Dedifferentiated amniotic fluid mesenchymal stem cell (primary cell): ENCODE data around the gene PSORS1C1.
"Not testable (repeated sequence)": the region's sequence is repeated elsewhere in the genome, so short reads cannot be mapped to it uniquely, and the experiment has no call there.

Source experiments
- DNase-seq: peaks from one replicate; pipeline ENCODE4 v3.0.0-alpha.2; 2016; ENCODE audit errors: extremely low spot score

The PSORS1C1 gene

DNA sequence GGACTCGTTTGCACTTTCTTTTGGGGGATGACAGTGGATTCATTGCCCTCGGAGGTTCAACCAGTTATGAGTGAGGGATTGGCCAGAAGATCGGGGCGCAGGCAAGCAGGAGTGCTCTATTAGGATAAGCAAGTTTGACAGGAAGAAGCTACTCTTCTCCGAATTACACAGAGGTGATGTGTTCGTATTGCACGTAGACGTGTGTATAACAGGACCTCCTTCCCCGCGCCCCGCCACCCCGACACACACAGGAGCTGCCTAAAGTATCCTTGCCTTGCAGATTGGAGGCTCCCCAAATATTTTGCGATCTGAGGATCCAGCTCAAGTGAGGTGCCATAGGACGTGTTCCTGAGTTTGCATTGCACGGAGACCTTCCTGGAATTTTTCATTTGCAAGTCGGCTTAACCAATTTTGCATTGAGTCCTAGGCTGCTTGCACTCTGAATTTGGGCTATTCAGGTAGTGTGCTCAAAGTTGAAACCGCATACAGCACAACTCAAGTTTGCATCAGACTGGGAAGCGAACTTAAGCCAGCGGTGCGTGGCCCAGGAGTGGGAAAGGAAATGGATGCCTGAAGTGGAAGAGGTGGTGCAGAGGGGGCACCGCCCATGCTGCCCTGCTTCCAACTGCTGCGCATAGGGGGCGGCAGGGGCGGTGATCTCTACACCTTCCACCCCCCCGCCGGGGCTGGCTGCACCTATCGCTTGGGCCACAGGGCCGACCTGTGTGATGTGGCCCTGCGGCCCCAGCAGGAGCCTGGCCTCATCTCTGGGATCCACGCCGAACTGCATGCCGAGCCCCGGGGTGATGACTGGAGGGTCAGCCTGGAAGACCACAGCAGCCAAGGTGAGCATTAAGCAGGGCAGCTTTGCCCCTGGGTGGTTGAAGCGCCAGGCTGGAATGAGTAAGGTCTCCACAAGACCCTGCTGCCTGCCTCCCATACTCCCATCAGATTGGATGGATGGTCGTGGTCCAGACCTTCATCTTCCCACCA lies 44.6 kb downstream of the PSORS1C1 start:
- DNase-seq, result no peak

DNA sequence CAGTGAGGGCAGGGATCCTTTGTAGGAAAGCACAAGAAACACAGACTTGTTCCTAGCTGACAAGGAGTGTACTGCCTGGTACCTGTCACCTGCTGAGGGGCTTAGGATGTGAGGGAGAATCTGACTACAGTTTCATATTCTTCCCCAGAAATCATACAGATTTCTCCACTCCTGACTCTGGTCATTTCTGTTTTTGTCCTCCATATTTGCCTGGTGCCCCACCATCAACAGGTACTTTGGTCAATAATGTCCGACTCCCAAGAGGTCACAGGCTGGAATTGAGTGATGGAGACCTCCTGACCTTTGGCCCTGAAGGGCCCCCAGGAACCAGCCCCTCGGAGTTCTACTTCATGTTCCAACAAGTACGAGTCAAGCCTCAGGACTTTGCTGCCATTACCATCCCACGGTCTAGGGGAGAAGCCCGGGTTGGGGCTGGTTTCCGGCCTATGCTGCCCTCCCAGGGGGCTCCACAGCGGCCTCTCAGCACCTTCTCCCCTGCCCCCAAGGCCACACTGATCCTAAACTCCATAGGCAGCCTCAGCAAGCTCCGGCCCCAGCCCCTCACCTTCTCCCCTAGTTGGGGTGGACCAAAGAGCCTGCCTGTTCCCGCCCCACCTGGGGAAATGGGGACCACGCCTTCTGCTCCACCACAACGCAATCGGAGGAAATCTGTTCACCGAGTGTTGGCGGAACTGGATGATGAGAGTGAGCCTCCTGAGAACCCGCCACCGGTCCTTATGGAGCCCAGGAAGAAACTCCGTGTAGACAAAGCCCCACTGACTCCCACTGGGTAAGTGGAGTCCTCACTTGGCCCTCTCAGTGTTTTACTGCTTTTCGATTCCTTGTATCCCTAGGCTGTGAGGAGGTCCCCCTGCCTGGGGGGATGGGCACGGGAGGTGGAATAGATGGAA lies 46.9 kb downstream of the PSORS1C1 start:
- no peak for DNase-seq

DNA sequence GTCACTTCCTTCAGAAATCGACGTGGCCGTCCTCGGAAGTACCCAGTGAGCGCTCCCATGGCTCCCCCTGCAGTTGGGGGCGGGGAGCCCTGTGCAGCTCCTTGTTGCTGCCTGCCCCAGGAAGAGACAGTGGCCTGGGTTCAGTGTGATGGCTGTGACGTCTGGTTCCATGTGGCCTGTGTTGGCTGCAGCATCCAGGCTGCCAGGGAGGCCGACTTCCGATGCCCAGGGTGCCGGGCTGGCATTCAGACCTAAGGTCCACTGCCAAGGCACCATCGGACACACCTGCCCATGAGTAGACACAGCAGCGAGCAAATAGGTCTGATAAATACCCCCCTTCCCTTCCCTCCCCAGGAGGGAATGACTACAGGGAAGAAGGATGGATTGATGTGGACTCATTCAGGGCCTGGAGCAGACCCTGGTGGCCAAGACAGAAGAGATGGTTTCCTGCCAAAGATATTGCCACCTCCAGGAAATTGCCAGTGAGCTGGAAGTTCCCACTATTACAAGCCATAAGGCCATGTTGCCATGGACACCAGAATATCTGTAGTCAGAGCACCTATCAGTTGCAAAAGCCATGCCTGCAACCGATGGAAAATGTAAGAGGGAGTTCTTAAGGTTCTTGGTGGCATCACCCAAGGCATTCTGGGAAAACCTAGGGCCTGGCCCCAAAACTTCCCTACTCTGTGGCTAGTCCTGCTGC lies 48.0 kb downstream of the PSORS1C1 start:
- DNase-seq, result no peak

DNA sequence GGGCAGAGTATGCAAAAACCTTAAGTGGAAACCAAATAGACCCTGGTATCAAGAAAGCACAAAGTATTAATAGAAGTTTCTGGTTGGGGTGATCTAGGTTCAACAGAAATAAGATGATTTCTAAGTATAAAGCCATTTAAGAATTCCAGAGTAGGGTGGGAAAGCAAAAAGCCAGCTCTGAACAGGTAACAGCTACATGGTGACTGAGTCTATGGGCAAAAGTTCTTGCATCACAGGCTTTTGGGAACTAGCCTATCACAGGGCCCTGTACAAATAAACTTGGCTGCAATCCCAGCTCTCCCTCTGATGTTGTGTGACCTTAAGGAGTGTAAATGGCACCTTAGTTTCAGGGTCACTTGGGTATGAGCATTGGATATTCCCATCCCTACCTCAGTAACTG lies 49.3 kb downstream of the PSORS1C1 start:
- DNase-seq, result no peak

DNA sequence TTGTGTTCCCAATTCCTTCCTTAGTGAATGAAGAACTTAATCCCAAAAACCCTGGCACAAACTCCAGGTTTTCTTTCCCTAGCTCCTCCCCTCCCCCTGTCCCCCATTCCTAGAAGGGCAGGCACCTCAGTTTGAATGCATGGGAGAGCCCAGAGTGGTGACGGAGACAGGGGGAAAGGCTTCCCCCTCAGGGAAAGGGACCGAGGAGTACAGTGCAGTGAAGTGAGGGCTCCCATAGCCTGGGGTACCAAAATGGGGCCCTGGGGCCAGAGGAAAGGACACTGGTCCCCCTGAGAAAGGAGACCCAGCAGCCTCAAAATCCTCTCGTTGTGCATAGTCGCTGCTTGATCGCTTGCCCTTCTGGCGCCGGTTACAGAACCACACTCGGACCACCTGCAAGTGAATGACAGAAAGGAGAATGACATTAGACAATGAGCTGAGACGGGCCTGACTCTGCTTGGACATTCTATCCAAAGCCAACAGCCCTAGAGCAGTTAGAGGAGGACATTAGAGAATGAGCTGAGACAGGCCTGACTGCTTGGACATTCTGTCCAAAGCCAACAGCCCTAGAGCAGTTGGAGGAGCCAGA lies 50.0 kb downstream of the PSORS1C1 start:
- not testable (repeated sequence) for DNase-seq

DNA sequence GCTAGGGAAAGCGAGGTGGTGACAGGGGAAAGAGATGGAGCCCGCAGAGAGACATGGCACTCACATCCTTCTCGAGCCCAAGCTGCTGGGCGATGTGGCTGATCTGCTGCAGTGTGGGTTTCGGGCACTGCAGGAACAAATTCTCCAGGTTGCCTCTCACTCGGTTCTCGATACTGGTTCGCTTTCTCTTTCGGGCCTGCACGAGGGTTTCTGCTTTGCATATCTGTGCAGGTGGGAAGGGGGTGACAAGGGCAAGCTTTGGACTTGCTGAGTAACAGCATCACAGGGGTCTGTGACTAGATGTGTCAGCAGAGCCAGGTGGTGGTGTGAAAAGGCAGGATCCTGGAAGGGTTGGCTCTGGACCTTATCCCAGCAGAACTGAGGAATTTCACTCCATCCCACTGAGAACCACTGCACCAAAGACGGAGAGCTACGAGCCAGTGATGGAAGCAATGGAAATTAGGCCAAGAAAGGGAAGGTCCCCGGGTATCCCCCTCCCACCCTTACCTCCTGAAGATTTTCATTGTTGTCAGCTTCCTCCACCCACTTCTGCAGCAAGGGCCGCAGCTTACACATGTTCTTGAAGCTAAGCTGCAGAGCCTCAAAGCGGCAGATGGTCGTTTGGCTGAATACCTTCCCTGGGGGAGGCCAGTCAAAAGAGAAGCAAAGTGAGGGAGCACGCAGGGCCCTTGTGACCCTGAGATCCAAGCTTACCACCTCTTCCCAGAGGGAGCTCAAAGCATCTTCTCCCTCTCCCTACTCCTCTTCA lies 50.6 kb downstream of the PSORS1C1 start:
- DNase-seq, result not testable (repeated sequence)

DNA sequence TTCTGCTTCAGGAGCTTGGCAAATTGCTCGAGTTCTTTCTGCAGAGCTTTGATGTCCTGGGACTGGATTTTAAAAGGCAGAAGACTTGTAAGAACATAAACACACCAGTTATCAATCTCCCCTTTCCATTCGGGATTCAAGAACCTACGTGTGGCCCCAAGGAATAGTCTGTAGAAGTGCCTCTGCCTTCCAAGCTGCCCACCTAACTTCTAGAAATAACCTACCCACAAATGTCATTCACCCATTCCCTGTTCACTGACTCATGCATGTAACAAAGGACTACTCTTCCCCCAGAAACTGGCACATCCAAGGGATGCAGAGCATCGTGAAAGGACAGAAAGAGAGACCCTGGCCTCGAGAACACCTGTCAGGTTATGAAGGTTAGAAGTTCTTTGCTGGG lies 51.4 kb downstream of the PSORS1C1 start:
- DNase-seq, result no peak

DNA sequence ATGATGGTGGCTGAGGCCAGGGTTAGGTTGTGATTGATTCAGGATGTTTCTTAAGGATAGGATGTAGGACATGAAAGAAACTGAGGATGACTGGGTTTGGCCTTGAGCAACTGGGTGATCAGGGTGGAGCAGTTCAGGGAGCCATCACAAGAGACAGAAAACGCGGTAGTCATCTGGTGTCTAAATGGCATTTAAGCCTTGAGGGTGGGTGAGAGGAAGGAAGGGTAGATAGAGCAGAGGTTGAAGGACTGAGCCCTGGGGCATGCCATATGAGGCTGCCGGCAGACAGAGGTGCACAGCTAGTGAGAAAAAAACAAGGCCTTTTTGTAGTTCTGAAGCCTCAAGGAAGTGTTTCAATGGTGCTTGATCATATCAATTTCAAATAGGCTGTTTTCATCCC lies 54.0 kb downstream of the PSORS1C1 start:
- no peak for DNase-seq

DNA sequence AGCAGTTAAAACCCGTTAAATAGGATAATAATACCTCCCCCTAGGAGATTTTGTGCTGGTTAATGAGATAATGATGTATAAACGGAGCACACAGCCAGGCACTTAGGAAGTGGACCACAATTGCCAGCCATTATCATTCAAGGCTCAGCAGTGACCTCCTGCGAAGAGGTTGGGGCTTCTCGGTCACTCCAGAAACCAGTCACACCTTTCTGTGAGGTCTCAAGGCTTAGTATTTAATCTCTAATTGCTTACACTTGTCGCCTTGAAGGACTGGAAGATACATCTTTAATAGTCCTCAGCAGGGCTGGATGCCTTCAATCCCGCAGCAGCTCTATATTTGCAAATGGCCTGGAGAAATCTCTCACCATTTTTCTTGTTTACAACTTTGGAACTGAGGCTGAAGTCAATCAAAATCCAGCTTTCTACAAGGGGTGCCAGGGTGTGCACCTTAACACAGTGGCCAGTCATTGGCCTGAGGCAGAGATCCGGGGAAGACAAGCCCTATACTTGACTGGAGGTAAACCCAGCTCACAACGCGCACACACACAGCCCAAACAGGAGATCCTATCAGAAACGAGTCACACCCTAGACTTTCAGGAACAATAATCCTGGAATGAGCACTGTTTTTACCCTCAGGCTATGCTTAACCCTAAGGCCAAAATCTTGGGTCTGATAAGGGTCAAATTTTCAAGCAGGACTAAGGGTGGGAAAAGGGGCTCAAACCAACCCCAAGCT lies 54.7 kb downstream of the PSORS1C1 start:
- no peak for DNase-seq

DNA sequence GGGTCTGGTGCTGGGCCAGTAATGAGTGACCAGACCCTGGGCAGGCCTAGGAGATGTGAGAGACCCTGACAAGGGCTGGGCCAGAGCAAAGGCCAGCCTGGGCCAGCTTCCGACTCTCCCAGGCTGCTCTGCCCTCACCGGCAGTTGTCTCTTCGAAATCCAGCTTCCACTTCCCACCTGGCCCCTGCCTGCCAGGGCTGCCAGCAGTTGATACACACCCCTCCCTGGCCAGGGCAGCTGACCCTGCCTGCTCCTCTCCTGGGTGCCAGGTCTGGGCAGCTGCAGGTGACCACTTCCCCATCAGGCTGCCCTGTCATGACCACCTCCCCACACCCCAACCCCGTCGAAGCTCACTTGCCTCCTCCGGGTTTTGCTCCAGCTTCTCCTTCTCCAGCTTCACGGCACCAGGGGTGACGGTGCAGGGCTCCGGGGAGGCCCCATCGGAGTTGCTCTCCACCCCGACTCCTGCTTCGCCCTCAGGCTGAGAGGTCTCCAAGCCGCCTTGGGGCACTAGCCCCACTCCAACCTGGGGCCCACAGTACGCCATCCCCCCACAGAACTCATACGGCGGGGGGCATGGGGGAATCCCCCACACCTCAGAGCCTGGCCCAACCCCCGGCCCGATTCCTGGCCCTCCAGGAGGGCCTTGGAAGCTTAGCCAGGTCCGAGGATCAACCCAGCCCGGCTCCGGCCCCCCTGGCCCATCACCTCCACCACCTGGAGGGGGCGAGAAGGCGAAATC lies 55.4 kb downstream of the PSORS1C1 start:
- DNase-seq, result not testable (repeated sequence)

DNA sequence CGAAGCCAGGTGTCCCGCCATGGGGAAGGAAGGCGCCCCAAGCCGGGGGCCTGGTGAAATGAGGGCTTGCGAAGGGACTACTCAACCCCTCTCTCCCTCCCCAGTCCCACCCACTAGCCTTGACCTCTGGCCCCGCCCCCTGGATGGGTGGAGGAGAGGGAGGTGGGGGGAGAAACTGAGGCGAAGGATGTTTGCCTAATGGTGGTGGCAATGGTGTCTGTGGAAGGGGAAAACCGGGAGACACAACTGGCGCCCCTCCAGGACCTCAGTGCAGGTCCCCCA lies 55.9 kb downstream of the PSORS1C1 start, which contains the start of gene POU5F1:
Gene POU5F1, minus strand, starts transcription at position 83 of the 282 bp plus-strand sequence. Its CDS starts 62 bp downstream, at position 21.
- DNase-seq, result no peak

DNA sequence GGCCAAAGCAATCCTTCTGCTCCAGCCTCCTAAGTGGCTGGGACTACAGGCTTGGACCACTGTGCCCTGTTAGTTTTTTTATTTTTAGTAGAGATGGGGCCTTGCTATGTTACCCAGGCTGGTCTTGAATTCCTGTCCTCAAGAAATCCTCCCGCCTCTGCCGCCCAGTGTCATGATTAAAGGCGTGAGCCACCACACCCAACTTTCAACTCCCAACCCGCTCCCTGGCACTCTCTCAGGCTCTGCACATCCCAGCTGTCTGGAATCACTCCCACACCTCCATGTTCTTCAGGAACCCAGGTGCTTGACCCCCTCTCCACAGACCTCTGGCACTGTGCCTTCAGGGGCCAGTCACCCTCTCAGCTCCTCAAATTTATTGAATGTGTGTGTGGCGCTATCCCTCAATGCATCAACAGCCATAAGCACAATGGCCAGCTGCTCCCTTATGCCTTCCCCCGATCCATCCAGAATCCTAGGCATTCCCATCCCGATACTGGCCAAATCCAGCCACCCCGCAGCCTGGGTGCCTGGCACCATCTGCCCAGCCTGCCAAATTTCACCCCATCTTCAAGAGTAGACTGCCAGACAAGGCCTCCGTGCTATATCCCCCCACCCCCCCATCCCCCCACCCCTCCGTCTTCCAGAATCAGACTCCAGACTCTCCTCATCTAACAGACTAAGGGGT lies 56.5 kb downstream of the PSORS1C1 start:
- DNase-seq, result no peak

DNA sequence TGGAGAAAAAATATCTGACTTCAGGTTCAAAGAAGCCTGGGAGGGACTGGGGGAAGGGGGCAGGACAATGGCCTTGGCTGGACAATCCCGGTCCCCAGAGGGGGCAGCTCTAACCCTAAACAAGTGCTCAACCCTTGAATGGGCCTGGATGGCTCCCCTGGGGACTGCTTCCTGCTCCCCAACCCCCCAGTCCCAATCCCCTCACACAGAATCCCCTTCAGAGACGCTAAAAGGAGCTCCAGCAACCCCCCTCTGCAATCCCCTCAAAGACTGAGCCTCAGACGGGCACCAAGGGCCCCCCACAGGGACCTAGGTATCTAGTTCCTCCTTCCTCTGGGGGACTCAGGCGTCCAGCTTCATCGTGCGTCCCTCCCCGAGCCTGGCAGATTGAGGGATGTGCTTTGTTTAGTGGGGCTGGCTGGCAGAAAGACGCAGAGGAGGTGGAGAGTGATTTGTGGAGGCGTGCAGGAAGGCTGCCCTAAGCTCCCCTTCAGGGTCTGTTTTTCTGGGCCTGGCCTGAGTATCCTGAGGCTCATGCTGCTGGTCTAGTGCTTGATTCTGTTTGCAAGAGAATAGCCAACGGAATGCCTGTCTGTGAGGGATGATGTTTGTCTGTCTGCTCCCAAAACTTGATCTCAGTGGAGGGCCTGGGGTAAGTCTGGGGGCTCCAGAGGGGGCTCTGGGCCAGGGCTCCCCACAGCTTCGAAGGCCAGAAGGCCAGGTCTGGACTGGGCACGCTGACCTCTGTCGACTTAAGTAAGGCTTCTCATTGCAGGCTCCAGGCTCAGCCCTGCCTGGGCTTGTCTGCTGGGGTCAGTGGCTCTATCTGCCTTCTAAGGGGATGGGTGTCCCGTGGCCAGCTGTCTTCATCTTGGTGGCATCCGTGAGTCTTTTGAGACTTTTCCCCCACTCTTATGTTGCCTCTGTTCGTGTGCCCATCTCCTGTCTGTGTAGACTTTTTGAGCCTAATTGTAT lies 57.6 kb downstream of the PSORS1C1 start:
- no peak for DNase-seq

DNA sequence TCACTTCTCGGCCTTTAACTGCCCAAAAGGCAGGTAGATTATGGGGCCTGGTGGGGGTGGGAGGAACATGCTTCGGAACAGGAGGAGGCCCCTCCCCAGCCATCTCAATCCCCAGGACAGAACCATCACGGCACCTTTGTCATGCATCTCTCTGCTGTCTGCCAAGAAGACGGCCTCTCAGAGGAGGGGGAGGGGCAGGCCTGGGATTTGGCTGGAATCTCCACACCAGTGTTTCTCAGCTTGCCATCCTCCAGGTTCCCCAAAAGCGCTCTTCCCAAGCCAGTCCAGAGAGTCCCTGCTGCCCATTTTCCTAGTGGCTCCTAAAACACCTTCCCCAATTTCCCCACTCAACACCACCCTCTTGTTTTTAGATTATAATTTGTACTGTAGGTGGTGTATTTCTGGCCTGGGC lies 58.4 kb downstream of the PSORS1C1 start:
- no peak for DNase-seq

DNA sequence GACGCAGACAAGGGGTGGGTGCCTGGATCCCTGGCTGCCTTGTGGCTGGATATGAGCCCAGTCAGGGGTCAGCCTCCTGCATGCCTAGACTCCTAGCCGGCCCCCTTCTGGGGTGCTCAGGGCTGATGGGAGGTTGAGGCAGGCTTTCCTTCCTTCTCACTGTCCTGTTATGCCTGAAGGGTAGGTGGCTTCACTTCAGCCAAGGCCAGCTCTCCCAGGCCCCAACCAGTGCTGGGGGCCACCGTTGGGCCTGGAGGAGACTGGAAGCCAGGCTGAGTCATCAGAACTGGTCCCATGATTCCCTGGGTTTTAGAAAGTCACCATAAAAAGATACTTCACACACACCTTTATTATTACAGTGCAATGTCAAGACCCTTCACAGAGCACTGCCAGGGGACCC lies 58.8 kb downstream of the PSORS1C1 start:
- DNase-seq, result no peak

DNA sequence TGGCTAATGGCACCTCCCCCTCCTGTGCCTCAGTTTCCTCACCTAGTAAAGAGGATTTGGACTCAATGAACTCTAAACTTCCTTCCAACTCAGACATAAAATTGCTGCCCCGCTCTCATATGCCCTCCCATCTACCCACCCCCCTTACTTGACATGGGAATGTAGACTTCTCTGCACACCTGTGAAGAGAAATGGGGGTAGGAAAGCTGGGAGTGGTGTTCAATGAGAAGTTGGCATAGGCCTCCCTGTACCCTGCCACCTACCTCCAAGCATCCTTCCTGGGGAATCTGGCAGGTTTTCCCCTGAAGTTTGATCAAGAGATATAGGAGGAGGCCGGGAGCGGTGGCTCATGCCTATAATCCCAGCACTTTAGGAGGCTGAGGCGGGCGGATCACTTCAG lies 59.8 kb downstream of the PSORS1C1 start:
- DNase-seq, result no peak

DNA sequence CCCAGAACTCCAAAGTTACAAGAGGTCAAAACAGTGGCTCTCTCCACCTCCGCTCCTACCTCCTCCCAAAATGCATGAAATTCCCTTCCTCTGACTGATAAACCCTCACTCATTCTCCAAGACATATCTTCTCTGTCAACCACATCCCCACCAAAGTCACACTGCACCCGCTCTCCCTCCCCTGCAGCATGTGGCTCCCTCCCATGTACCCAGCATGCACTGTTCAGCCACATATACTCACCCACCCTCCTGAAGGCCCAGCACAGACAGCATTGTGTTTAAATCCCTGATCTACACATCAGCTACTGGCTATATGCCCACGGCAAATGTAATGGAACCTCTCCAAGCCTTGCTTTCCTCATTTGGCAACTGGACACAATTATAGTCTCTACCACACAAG lies 61.4 kb downstream of the PSORS1C1 start:
- DNase-seq, result peak; percentile 16
